Measurements from ENCODE around the gene IGDCC3.

Gene IGDCC3

GRCh38 chr15:65338366-65338765, 39.4 kb downstream of the IGDCC3 start:
- H4K8ac ChIP-seq (ENCODE audit: low read length): no peak overlapping the region
- no peak overlapping the region for H3K14ac ChIP-seq (ENCODE audit: low read length in 2 of 2)
- H3K4ac ChIP-seq (ENCODE audit: low read depth in 1 of 2, low read length in 2 of 2): peak overlapping the region; percentile 35 to 64
- H2BK15ac ChIP-seq (ENCODE audit: low read depth, poor library complexity, severe bottlenecking): no peak overlapping the region
- H3K23ac ChIP-seq (ENCODE audit: low read length in 2 of 2): no peak overlapping the region
- no peak overlapping the region for H2AFZ ChIP-seq (ENCODE audit: low read depth, low read length)
- H4K91ac ChIP-seq (ENCODE audit: low read length): peak overlapping the region; percentile 6
- peaks cover 11% of the 10 kb centered on the region for H3K4me1 ChIP-seq (ENCODE audit: control insufficient read depth, insufficient read depth, low read depth, low read length)
- H2BK120ac ChIP-seq (ENCODE audit: low read depth, low read length): no peak overlapping the region
- H3K79me1 ChIP-seq (replicated peaks; ENCODE audit: low read length, poor library complexity, severe bottlenecking): no peaks in the 10 kb centered on the region
- H2BK12ac ChIP-seq (ENCODE audit: low read length in 2 of 2): no peak overlapping the region
- no peak overlapping the region for H2BK5ac ChIP-seq (ENCODE audit: low read depth, low read length, poor library complexity, severe bottlenecking)
- no peak overlapping the region for H3K4me3 ChIP-seq (ENCODE audit: insufficient read depth in 1 of 2, low read depth in 1 of 2, low read length in 2 of 2)
- no peaks in the 10 kb centered on the region for H3K36me3 ChIP-seq (ENCODE audit: control insufficient read depth in 1 of 2, insufficient read depth in 2 of 2, low read depth in 1 of 2, low read length in 2 of 2)
- H3K18ac ChIP-seq (ENCODE audit: low read depth in 1 of 2, low read length in 2 of 2): no peak overlapping the region
- peaks cover 55 to 70% of the 10 kb centered on the region in 2 experiments for H3K27me3 ChIP-seq (ENCODE audit: control insufficient read depth in 1 of 2, insufficient read depth in 1 of 2, low read length in 2 of 2)
- no peak overlapping the region for H3K4me2 ChIP-seq (ENCODE audit: low read length, poor library complexity, severe bottlenecking)
- no peak for DNase-seq
- H3K27ac ChIP-seq (ENCODE audit: low read length, poor library complexity, severe bottlenecking): no peak overlapping the region
- WGBS: 63% methylated on average over 3 of the region's 3 CpGs
- H3K9me3 ChIP-seq (ENCODE audit: control insufficient read depth, low read length): no peaks in the 10 kb centered on the region
- no peak overlapping the region for H2AK5ac ChIP-seq (ENCODE audit: low read length, severe bottlenecking)
- H3K9ac ChIP-seq (ENCODE audit: low read length): no peak overlapping the region

DNA sequence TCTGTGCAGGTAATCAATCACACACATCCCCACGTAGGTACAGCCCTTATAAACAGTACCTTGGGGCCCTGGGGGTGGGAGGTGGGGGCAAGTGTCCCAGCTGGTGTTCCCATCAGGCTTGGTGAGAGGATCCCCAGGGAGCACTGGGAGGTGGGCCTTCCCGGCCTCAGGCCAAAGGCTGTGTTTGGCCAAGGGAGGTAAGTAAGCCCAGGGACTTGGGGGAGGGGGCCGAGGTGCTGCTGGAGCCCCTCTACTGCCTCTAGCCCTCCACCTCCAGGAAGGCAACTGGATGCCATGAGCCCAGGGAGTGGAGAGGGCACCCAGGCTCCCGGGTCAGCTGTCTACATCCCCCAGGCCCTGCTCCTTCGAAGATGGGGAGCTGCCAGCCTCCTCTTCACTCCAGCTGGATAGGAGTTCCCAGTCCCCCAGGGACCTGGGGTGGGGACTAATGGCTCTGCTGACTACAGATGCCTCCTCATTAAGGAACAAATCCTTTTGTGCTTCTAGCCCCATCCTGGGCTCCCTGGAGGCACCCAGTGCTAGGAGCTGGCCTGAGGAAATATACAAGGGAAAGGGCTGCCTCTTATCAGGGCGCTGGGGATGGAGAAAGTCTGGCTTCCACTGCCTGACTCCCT, 40.2 kb downstream of the IGDCC3 start:
- Histone ChIP-seq H4K91ac (ENCODE audit: low read length) (peak overlapping the region; percentile 30), H3K4ac (ENCODE audit: low read depth in 1 of 2, low read length in 2 of 2) (peak overlapping the region; percentile 41 to 69), H3K27ac (ENCODE audit: low read length, poor library complexity, severe bottlenecking) (no peak overlapping the region), H2AFZ (ENCODE audit: low read depth, low read length) (no peak overlapping the region), H2BK120ac (ENCODE audit: low read depth, low read length) (peak overlapping the region; percentile 64), H2BK12ac (ENCODE audit: low read length in 2 of 2) (peak overlapping the region; percentile 63 to 90), H3K9ac (ENCODE audit: low read length) (no peak overlapping the region), H3K4me1 (ENCODE audit: control insufficient read depth, insufficient read depth, low read depth, low read length) (peaks cover 11% of the 10 kb centered on the region), H3K36me3 (ENCODE audit: control insufficient read depth in 1 of 2, insufficient read depth in 2 of 2, low read depth in 1 of 2, low read length in 2 of 2) (no peaks in the 10 kb centered on the region), H3K18ac (ENCODE audit: low read depth in 1 of 2, low read length in 2 of 2) (peak overlapping the region; percentile 26 to 80), H3K14ac (ENCODE audit: low read length in 2 of 2) (peak overlapping the region in 1 of 2 experiments; percentile 61), H2AK5ac (ENCODE audit: low read length, severe bottlenecking) (no peak overlapping the region), H2BK15ac (ENCODE audit: low read depth, poor library complexity, severe bottlenecking) (no peak overlapping the region), H3K79me1 (replicated peaks; ENCODE audit: low read length, poor library complexity, severe bottlenecking) (no peaks in the 10 kb centered on the region), H4K8ac (ENCODE audit: low read length) (peak overlapping the region; percentile 89), H2BK5ac (ENCODE audit: low read depth, low read length, poor library complexity, severe bottlenecking) (no peak overlapping the region), H3K4me3 (ENCODE audit: insufficient read depth in 1 of 2, low read depth in 1 of 2, low read length in 2 of 2) (no peak overlapping the region), H3K27me3 (ENCODE audit: control insufficient read depth in 1 of 2, insufficient read depth in 1 of 2, low read length in 2 of 2) (peaks cover 51 to 73% of the 10 kb centered on the region in 2 experiments), H3K23ac (ENCODE audit: low read length in 2 of 2) (peak overlapping the region in 1 of 2 experiments; percentile 74), H3K9me3 (ENCODE audit: control insufficient read depth, low read length) (no peaks in the 10 kb centered on the region), H3K4me2 (ENCODE audit: low read length, poor library complexity, severe bottlenecking) (no peak overlapping the region)
- DNase-seq: no peak
- WGBS: 68% methylated on average over 4 of the region's 6 CpGs

DNA sequence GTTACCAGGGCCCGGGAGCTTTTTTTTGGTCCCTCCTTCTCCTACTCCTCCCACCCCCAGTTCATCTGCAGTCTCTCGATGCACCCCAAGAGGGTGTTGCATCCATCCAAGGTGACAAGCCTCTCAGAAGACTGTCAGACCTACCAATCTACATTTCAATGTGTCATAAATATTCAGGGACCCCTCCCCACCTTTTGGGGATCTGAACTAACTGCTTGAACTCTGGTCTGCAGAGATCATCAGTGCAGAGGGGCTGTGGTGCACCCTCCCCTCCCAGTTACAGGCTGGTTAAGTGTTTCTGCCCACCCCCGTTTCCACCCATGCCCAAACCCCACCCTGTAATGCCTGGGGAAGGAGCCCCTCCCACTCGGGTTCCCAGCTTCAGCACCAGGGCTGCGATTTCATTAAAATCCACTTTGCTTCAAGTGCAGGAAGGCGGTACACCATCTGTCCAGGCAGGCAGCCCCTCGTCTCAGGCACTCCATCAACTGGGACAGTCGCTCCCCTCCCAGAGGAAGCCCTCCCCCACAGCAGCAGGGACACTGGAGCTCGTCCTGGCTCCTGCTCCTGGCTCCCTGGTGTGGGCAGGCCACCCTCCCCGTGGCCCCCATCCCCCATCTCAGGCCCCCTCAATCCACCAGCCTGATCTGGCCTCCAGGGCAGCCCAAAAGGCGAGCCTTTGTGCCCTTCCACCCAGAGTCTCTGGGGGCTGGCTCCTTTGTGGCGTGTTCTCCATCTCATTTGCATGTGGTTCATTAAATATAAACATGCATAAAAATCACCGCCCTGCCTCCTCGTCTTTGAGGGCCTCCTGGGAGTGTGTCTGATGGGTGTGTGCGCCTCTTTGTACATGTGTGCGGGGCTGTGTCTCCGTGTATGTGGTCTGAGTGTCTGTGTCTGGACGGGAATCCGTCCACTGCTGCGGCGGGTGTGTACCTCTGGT, 41.0 kb downstream of the IGDCC3 start:
- DNase-seq: peak; percentile 39
- 23% methylated on average over 10 of the region's 21 CpGs for WGBS

More for the DNA sequence above, 41.0 kb downstream of the IGDCC3 start:
- Histone ChIP-seq H4K91ac (ENCODE audit: low read length) (peak overlapping the region; percentile 70), H2BK15ac (ENCODE audit: low read depth, poor library complexity, severe bottlenecking) (no peak overlapping the region), H3K27ac (ENCODE audit: low read length, poor library complexity, severe bottlenecking) (no peak overlapping the region), H3K23ac (ENCODE audit: low read length in 2 of 2) (no peak overlapping the region), H3K27me3 (ENCODE audit: control insufficient read depth in 1 of 2, insufficient read depth in 1 of 2, low read length in 2 of 2) (peaks cover 51 to 76% of the 10 kb centered on the region in 2 experiments), H3K4me1 (ENCODE audit: control insufficient read depth, insufficient read depth, low read depth, low read length) (peaks cover 11% of the 10 kb centered on the region), H2AFZ (ENCODE audit: low read depth, low read length) (no peak overlapping the region), H2BK5ac (ENCODE audit: low read depth, low read length, poor library complexity, severe bottlenecking) (no peak overlapping the region), H3K9ac (ENCODE audit: low read length) (no peak overlapping the region), H3K36me3 (ENCODE audit: control insufficient read depth in 1 of 2, insufficient read depth in 2 of 2, low read depth in 1 of 2, low read length in 2 of 2) (no peaks in the 10 kb centered on the region), H3K4me2 (ENCODE audit: low read length, poor library complexity, severe bottlenecking) (no peak overlapping the region), H2BK120ac (ENCODE audit: low read depth, low read length) (peak overlapping the region; percentile 64), H3K14ac (ENCODE audit: low read length in 2 of 2) (no peak overlapping the region), H4K8ac (ENCODE audit: low read length) (peak overlapping the region; percentile 89), H2AK5ac (ENCODE audit: low read length, severe bottlenecking) (no peak overlapping the region), H2BK12ac (ENCODE audit: low read length in 2 of 2) (peak overlapping the region; percentile 63 to 90), H3K4ac (ENCODE audit: low read depth in 1 of 2, low read length in 2 of 2) (peak overlapping the region; percentile 41 to 69), H3K9me3 (ENCODE audit: control insufficient read depth, low read length) (no peaks in the 10 kb centered on the region), H3K79me1 (replicated peaks; ENCODE audit: low read length, poor library complexity, severe bottlenecking) (no peaks in the 10 kb centered on the region), H3K18ac (ENCODE audit: low read depth in 1 of 2, low read length in 2 of 2) (peak overlapping the region; percentile 26 to 80), H3K4me3 (ENCODE audit: insufficient read depth in 1 of 2, low read depth in 1 of 2, low read length in 2 of 2) (no peak overlapping the region)

All from mesenchymal stem cell (in vitro differentiated cells and primary cell).